Activated CD8-positive, alpha-beta T cell treated with anti-CD3 and anti-CD28 coated beads, Interleukin-2, amount 10 ng/mL, durations not matched to agents 7 days and 5 days (primary cell): ENCODE measurements around the gene VMO1. TPM values are rescaled to one million over a fixed set of nuclear protein-coding genes. Genes with fewer than 3 reads are reported as not detected.

Source experiments
- ATAC-seq: fragments of 150-1000 bp; cut with Tn5 transposase; one replicate; pipeline ENCODE4 v1.10.0; 2021; ENCODE audit warnings: moderate library complexity
- CTCF ChIA-PET: fragments of 350-600 bp; sonication (Branson Sonifier 250); formaldehyde crosslinking; loops from one replicate; lab custom pipeline; 2021; ENCODE audit warnings: antibody characterized with exemption; lab: Charles Lee
- POLR2A ChIA-PET: fragments of 350-600 bp; sonication (Branson Sonifier 250); formaldehyde crosslinking; loops from one replicate; lab custom pipeline; 2021; ENCODE audit warnings: antibody characterized with exemption; lab: Charles Lee
- DNase-seq: peaks from one replicate; pipeline ENCODE4 v3.0.0-alpha.2; 2020
- H3K27ac Mint-ChIP-seq: one replicate; pipeline ENCODE4 v1.8.0; 2021; ENCODE audit warnings: mild to moderate bottlenecking, mixed read lengths
- H3K27me3 Mint-ChIP-seq: one replicate; pipeline ENCODE4 v1.8.0; 2021; ENCODE audit warnings: low read depth, mixed read lengths
- H3K36me3 Mint-ChIP-seq: one replicate; pipeline ENCODE4 v1.8.0; 2021; ENCODE audit warnings: low read depth, mixed read lengths
- H3K4me1 Mint-ChIP-seq: one replicate; pipeline ENCODE4 v1.8.0; 2021; ENCODE audit warnings: low read depth, mixed read lengths
- H3K4me3 Mint-ChIP-seq: one replicate; pipeline ENCODE4 v1.8.0; 2021; ENCODE audit warnings: mild to moderate bottlenecking, mixed read lengths
- H3K9me3 Mint-ChIP-seq: one replicate; pipeline ENCODE4 v1.8.0; 2022; ENCODE audit warnings: mixed read lengths; ENCODE audit not compliant: insufficient read depth
- total RNA-seq, 2 experiments: library from RNA; stranded (reverse); gene quantifications; one replicate each; pipeline ENCODE4 v1.2.3, GENCODE V29; 2021

The VMO1 gene
- total RNA-seq, 2 experiments from 2014 or later: not detected

GRCh38 chr17:4751932-4752331 lies 34.2 kb downstream of the VMO1 start:
- ATAC-seq (no peak), DNase-seq (no peak)
- CTCF ChIA-PET: interaction anchor here (1.3 kb wide), 1 partner anchor 38 kb away, joined by 3 read pairs; no protein-coding TSS in a partner anchor
- peaks cover 37% of the 10 kb centered on the region for H3K27me3 Mint-ChIP-seq
- peaks cover 16% of the 10 kb centered on the region for H3K4me1 Mint-ChIP-seq
- POLR2A ChIA-PET: no interaction called here
- H3K27ac Mint-ChIP-seq: no peak overlapping the region
- H3K4me3 Mint-ChIP-seq: no peak overlapping the region
- no peaks in the 10 kb centered on the region for H3K9me3 Mint-ChIP-seq
- H3K36me3 Mint-ChIP-seq: no peaks in the 10 kb centered on the region

GRCh38 chr17:4750606-4751005 lies 35.6 kb downstream of the VMO1 start:
- no peak for ATAC-seq
- CTCF ChIA-PET: no interaction called here
- H3K27me3 Mint-ChIP-seq: peaks cover 36% of the 10 kb centered on the region

GRCh38 chr17:4748686-4749085 lies 37.5 kb downstream of the VMO1 start:
- Mint-ChIP-seq H3K4me3 (no peak overlapping the region), H3K27ac (no peak overlapping the region), H3K4me1 (peaks cover 20% of the 10 kb centered on the region), H3K9me3 (no peaks in the 10 kb centered on the region), H3K27me3 (peaks cover 26% of the 10 kb centered on the region), H3K36me3 (no peaks in the 10 kb centered on the region)
- ChIA-PET POLR2A (interaction anchor here (1.1 kb wide), 1 partner anchor 58 kb away, joined by 3 read pairs; the partner anchor contains the start of gene PLD2), CTCF (interaction anchor here (1.0 to 2.5 kb wide), 3 partner anchors 16 to 41 kb away, joined by 3 to 14 read pairs (median 9); no protein-coding TSS in a partner anchor)
- ATAC-seq: no peak
- DNase-seq: no peak

More at GRCh38 chr17:4750606-4751005, 35.6 kb downstream of the VMO1 start:
- no peaks in the 10 kb centered on the region for H3K9me3 Mint-ChIP-seq
- peaks cover 16% of the 10 kb centered on the region for H3K4me1 Mint-ChIP-seq
- H3K36me3 Mint-ChIP-seq: no peaks in the 10 kb centered on the region
- POLR2A ChIA-PET: no interaction called here
- H3K27ac Mint-ChIP-seq: no peak overlapping the region
- DNase-seq: no peak
- no peak overlapping the region for H3K4me3 Mint-ChIP-seq

GRCh38 chr17:4747847-4748246 lies 38.3 kb downstream of the VMO1 start:
- H3K27me3 Mint-ChIP-seq: peaks cover 24% of the 10 kb centered on the region
- DNase-seq (peak; percentile 63), ATAC-seq (peak; percentile 88)
- H3K27ac Mint-ChIP-seq: peak overlapping the region; percentile 75
- H3K4me3 Mint-ChIP-seq: peak overlapping the region; percentile 70
- ChIA-PET CTCF (interaction anchor here (1.0 to 2.5 kb wide), 3 partner anchors 15 to 42 kb away, joined by 3 to 14 read pairs (median 9); no protein-coding TSS in a partner anchor), POLR2A (no interaction called here)
- H3K36me3 Mint-ChIP-seq: no peaks in the 10 kb centered on the region
- H3K4me1 Mint-ChIP-seq: peaks cover 20% of the 10 kb centered on the region
- H3K9me3 Mint-ChIP-seq: no peaks in the 10 kb centered on the region

- CTCF ChIA-PET: interaction anchor here (0.7 kb wide), 1 partner anchor 158 kb away, joined by 3 read pairs; the partner anchor contains the start of gene CHRNE
These were observed 40.9 kb downstream of the VMO1 start for GRCh38 chr17:4744999-4745969.

GRCh38 chr17:4743898-4744297 lies 42.3 kb downstream of the VMO1 start:
- ATAC-seq: no peak
- H3K9me3 Mint-ChIP-seq: no peaks in the 10 kb centered on the region
- no peak for DNase-seq
- CTCF ChIA-PET: no interaction called here
- POLR2A ChIA-PET: interaction anchor here (0.8 kb wide), 1 partner anchor 46 kb away, joined by 3 read pairs; no protein-coding TSS in a partner anchor
- H3K27me3 Mint-ChIP-seq: peaks cover 19% of the 10 kb centered on the region
- H3K4me3 Mint-ChIP-seq: no peak overlapping the region
- H3K36me3 Mint-ChIP-seq: no peaks in the 10 kb centered on the region
- H3K4me1 Mint-ChIP-seq: peaks cover 28% of the 10 kb centered on the region
- H3K27ac Mint-ChIP-seq: no peak overlapping the region

More at GRCh38 chr17:4744999-4745969, 40.9 kb downstream of the VMO1 start:
- POLR2A ChIA-PET: no interaction called here
- Mint-ChIP-seq H3K27me3 (peaks cover 20% of the 10 kb centered on the region), H3K27ac (no peak overlapping the region), H3K4me3 (no peak overlapping the region), H3K4me1 (peaks cover 22% of the 10 kb centered on the region), H3K36me3 (no peaks in the 10 kb centered on the region), H3K9me3 (no peaks in the 10 kb centered on the region)
- no peak for ATAC-seq
- DNase-seq: no peak

- POLR2A ChIA-PET: interaction anchor here (0.6 kb wide), 1 partner anchor 53 kb away, joined by 5 read pairs; no protein-coding TSS in a partner anchor
- Mint-ChIP-seq H3K4me3 (no peak overlapping the region), H3K9me3 (no peaks in the 10 kb centered on the region), H3K36me3 (no peaks in the 10 kb centered on the region), H3K27me3 (peaks cover 20% of the 10 kb centered on the region), H3K27ac (no peak overlapping the region), H3K4me1 (peaks cover 28% of the 10 kb centered on the region)
- ATAC-seq (no peak), DNase-seq (no peak)
- CTCF ChIA-PET: interaction anchor here (0.6 to 1.0 kb wide), 2 partner anchors 47 to 948 kb away, joined by 3 read pairs; no protein-coding TSS in a partner anchor
These were observed 42.9 kb downstream of the VMO1 start for GRCh38 chr17:4743216-4743615.

GRCh38 chr17:4742629-4743028 lies 43.5 kb downstream of the VMO1 start:
- H3K36me3 Mint-ChIP-seq: no peaks in the 10 kb centered on the region
- DNase-seq: no peak
- ChIA-PET POLR2A (interaction anchor here (0.6 kb wide), 1 partner anchor 54 kb away, joined by 5 read pairs; no protein-coding TSS in a partner anchor), CTCF (interaction anchor here (1.0 kb wide), 1 partner anchor 48 kb away, joined by 3 read pairs; no protein-coding TSS in a partner anchor)
- H3K4me3 Mint-ChIP-seq: no peak overlapping the region
- ATAC-seq: no peak
- H3K27me3 Mint-ChIP-seq: peaks cover 19% of the 10 kb centered on the region
- H3K27ac Mint-ChIP-seq: no peak overlapping the region
- H3K9me3 Mint-ChIP-seq: no peaks in the 10 kb centered on the region
- peaks cover 24% of the 10 kb centered on the region for H3K4me1 Mint-ChIP-seq

GRCh38 chr17:4742133-4742532 lies 44.0 kb downstream of the VMO1 start:
- H3K4me1 Mint-ChIP-seq: peaks cover 21% of the 10 kb centered on the region
- H3K27me3 Mint-ChIP-seq: peaks cover 19% of the 10 kb centered on the region
- CTCF ChIA-PET: no interaction called here
- DNase-seq (no peak), ATAC-seq (no peak)
- no peak overlapping the region for H3K4me3 Mint-ChIP-seq
- no peak overlapping the region for H3K27ac Mint-ChIP-seq
- no peaks in the 10 kb centered on the region for H3K36me3 Mint-ChIP-seq
- POLR2A ChIA-PET: no interaction called here
- H3K9me3 Mint-ChIP-seq: no peaks in the 10 kb centered on the region

- no peak overlapping the region for H3K27ac Mint-ChIP-seq
- DNase-seq (no peak), ATAC-seq (no peak)
- ChIA-PET POLR2A (no interaction called here), CTCF (no interaction called here)
- no peaks in the 10 kb centered on the region for H3K36me3 Mint-ChIP-seq
- H3K27me3 Mint-ChIP-seq: peaks cover 19% of the 10 kb centered on the region
- no peaks in the 10 kb centered on the region for H3K9me3 Mint-ChIP-seq
- no peak overlapping the region for H3K4me3 Mint-ChIP-seq
- peaks cover 21% of the 10 kb centered on the region for H3K4me1 Mint-ChIP-seq
These were observed 44.6 kb downstream of the VMO1 start for GRCh38 chr17:4741544-4741943.

- H3K36me3 Mint-ChIP-seq: no peaks in the 10 kb centered on the region
- H3K9me3 Mint-ChIP-seq: no peaks in the 10 kb centered on the region
- H3K4me1 Mint-ChIP-seq: peaks cover 27% of the 10 kb centered on the region
- H3K27me3 Mint-ChIP-seq: peaks cover 19% of the 10 kb centered on the region
- peak overlapping the region; percentile 69 for H3K4me3 Mint-ChIP-seq
- DNase-seq: no peak
- peak overlapping the region; percentile 40 for H3K27ac Mint-ChIP-seq
- ChIA-PET CTCF (no interaction called here), POLR2A (interaction anchor here (0.5 to 0.8 kb wide), 2 partner anchors 25 to 30 kb away, joined by 3 read pairs; no protein-coding TSS in a partner anchor)
- no peak for ATAC-seq
These were observed 45.6 kb downstream of the VMO1 start for GRCh38 chr17:4740584-4740983.
